PC-9 (cell line): Measurements from ENCODE around the gene NRM. TPM values are rescaled to one million over a fixed set of nuclear protein-coding genes. Genes with fewer than 3 reads are reported as not detected.

Experiments
- BruUV-seq: library from RNA; stranded (reverse); fragments of 400-500 nt; replicated peaks from 2 replicates; lab custom pipeline; 2021; lab: Mats Ljungman, UMichigan
- CTCF ChIA-PET: fragments of 300-600 bp; sonication (Branson Sonifier 250); formaldehyde crosslinking; loops from one replicate; lab custom pipeline; 2022; ENCODE audit warnings: antibody characterized with exemption; lab: Charles Lee
- POLR2A ChIA-PET: fragments of 300-600 bp; sonication (Branson Sonifier 250); formaldehyde crosslinking; loops from one replicate; lab custom pipeline; 2022; ENCODE audit warnings: antibody characterized with exemption; ENCODE audit not compliant: unreplicated experiment; lab: Charles Lee
- DNase-seq, 2 experiments: peaks; one replicate each; pipeline versions ENCODE4 v3.0.0 to v3.0.0-alpha.2; 2015 to 2022; ENCODE audit warnings: mixed read lengths in 1 of 2
- H2AFZ ChIP-seq: fragments of 200-600 bp; sonication (generic); 2 replicates; pipeline ENCODE4 v1.8.1; 2017; ENCODE audit warnings: antibody characterized with exemption
- H3F3A ChIP-seq: fragments of 200-600 bp; sonication (generic); 2 replicates; pipeline ENCODE4 v1.8.1; 2017; ENCODE audit warnings: antibody characterized with exemption, mild to moderate bottlenecking, low read depth; ENCODE audit not compliant: insufficient read depth
- H3K27ac ChIP-seq: fragments of 200-600 bp; sonication (generic); 2 replicates; pipeline ENCODE4 v1.6.1; 2016; ENCODE audit warnings: mixed run types
- H3K27me3 ChIP-seq: fragments of 200-600 bp; sonication (generic); 2 replicates; pipeline ENCODE4 v1.6.1; 2016; ENCODE audit warnings: low read depth, mixed run types; ENCODE audit not compliant: insufficient read depth
- H3K36me3 ChIP-seq: fragments of 200-600 bp; sonication (generic); 2 replicates; pipeline ENCODE4 v1.6.1; 2016; ENCODE audit warnings: low read depth, mixed run types
- H3K4me1 ChIP-seq: fragments of 200-600 bp; sonication (generic); replicated peaks from 2 replicates; pipeline ENCODE4 v1.6.1; 2016; ENCODE audit warnings: mixed run types; ENCODE audit not compliant: insufficient read depth
- H3K4me2 ChIP-seq: fragments of 200-600 bp; sonication (generic); 2 replicates; pipeline ENCODE4 v1.6.1; 2017; ENCODE audit warnings: mixed run types
- H3K4me3 ChIP-seq: fragments of 200-600 bp; sonication (generic); 2 replicates; pipeline ENCODE4 v1.6.1; 2016; ENCODE audit warnings: mixed run types
- H3K79me2 ChIP-seq: fragments of 200-600 bp; sonication (generic); 2 replicates; pipeline ENCODE4 v1.6.1; 2017; ENCODE audit warnings: low read depth, mixed run types
- H3K9me2 ChIP-seq: fragments of 200-600 bp; sonication (generic); 2 replicates; pipeline ENCODE4 v1.8.1; 2017; ENCODE audit warnings: mild to moderate bottlenecking; ENCODE audit not compliant: insufficient read depth
- H3K9me3 ChIP-seq: fragments of 200-600 bp; sonication (generic); 2 replicates; pipeline ENCODE4 v1.8.1; 2016; ENCODE audit warnings: low read depth; ENCODE audit not compliant: insufficient read depth
- H4K20me1 ChIP-seq: fragments of 200-600 bp; sonication (generic); 2 replicates; pipeline ENCODE4 v1.8.1; 2017; ENCODE audit not compliant: insufficient read depth
- EZH2 ChIP-seq: fragments of 200-600 bp; sonication (generic); IDR thresholded peaks from 2 replicates; pipeline ENCODE4 v1.8.0; 2017; ENCODE audit warnings: antibody characterized with exemption, low read depth
- intact Hi-C: fragments of 100-400 bp; cut with micrococcal nuclease; formaldehyde crosslinking; loops from one replicate; pipeline ENCODE4 v1.10.0; 2022; ENCODE audit not compliant: unreplicated experiment
- total RNA-seq: library from RNA; stranded (reverse); gene quantifications from 2 replicates; pipeline ENCODE4 v1.2.3, GENCODE V29; 2021
- TF ChIP-seq, protein P1 (sequence below): fragments of 200-600 bp; sonication (generic); conservative IDR thresholded peaks from 2 replicates; pipeline ENCODE4 v1.6.1; 2017; ENCODE audit warnings: mixed run types, antibody characterized with exemption, mild to moderate bottlenecking, moderate library complexity

The NRM gene
- total RNA-seq, 1 experiment from 2014 or later, result 38.3 TPM

DNA sequence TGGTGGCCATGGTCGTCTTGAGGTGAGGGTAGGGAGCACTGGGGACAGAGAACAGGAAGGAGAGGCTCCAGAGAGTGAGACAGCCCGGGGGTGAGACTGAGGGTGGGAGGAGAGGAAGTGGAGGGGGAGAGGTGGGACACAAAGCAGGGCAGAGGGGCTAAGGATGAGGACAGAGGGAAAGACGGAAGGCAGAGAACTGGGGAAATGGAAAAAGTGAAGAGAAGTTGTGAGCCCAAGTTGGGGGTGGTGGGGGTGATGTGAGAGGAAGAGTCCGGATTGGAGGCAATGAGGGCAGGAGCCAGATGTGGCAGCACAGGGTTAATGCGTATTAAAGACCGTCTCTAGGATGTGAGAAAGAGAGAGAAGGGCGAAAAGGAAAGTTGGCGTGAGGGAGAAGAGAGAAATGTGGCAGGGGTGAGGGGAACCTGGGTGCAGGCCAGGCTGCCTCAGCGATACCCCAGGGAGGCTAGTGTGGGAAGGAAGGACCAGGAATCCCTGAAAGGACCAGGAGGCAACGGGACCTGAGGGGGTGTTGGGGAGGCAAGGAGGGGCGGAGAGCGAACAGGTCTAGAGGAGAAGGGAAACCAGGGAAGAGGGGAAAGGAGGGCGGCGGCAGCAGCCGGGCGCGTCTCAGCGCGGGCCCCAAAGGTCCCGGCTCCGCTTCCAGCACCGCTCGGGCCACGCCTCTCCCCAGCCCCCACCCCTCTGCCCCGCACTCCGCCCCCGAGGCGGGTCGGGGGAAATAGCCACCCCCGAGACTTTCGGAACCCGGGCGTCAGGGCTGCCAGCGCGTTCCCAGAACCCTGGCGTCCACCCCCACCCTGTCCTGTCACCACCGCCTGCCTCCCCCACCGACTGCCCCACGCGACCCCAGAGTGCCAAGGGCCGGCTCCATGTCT, 4.5 kb downstream of the NRM start, which contains the start of gene PPP1R18:
PPP1R18 (minus strand) TSS at position 637 of the 899 bp plus-strand sequence; CDS start at position 10, 627 bp downstream.
- CTCF ChIA-PET, result interaction anchor here (0.7 kb wide), 2 partner anchors 36 to 328 kb away, joined by 3 to 5 read pairs; no protein-coding TSS in a partner anchor
- intact Hi-C loops, result loop anchor here (2.0 kb wide), 2 partner anchors 69 to 133 kb away; partner anchors contain the start of genes MRPS18B and PPP1R10

DNA sequence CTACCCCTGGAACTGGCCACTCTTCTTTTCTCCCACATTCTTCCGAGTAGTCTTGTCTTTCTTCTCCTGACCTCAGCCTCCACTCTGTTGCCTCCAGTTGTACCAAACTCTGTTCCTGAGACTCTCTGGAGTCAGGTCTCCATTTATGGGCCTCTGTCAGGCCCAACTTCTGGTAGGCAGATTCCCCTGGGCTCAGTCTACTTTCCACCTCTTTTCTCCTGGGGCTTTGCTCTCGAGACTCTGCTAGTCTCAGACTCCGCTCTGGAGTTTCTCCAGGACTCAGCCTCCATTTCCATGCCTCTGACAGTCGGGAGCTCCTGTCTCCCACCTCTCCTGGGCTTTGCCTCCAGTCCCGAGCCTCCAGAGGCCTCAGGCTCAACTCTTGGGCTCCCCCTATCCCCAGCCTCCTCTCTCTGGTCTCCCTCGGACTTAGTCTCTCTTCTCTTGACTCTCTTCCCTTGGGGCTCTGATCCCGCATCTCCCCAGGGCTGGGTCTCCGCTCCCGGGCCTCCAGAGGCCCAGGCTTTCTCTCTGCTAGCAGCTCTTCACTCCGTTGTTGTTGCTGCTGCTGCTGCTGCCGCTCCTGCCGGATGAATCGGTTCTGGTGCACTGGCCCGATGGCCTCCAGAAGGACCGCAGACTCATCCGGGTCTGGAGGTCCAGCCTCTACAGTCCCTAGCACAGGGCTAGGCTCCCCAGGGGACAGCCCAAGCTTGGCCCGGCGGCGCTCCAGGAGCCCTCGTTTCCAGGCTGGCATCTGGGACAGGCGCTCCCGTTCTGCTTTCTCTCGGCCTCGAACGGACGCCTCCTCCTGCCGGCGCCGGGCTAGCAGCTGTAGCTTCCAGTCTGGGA, 5.4 kb downstream of the NRM start:
- TSS peak; percentile 40 for BruUV-seq
- peaks cover 63% of the 10 kb centered on the region for H3K79me2 ChIP-seq
- no peak for TF ChIP-seq EZH2
- TF ChIP-seq, protein P1, sequence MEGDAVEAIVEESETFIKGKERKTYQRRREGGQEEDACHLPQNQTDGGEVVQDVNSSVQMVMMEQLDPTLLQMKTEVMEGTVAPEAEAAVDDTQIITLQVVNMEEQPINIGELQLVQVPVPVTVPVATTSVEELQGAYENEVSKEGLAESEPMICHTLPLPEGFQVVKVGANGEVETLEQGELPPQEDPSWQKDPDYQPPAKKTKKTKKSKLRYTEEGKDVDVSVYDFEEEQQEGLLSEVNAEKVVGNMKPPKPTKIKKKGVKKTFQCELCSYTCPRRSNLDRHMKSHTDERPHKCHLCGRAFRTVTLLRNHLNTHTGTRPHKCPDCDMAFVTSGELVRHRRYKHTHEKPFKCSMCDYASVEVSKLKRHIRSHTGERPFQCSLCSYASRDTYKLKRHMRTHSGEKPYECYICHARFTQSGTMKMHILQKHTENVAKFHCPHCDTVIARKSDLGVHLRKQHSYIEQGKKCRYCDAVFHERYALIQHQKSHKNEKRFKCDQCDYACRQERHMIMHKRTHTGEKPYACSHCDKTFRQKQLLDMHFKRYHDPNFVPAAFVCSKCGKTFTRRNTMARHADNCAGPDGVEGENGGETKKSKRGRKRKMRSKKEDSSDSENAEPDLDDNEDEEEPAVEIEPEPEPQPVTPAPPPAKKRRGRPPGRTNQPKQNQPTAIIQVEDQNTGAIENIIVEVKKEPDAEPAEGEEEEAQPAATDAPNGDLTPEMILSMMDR, result no peak
- peak overlapping the region; percentile 93 for H3K4me2 ChIP-seq
- H3K27ac ChIP-seq, result peak overlapping the region; percentile 43
- intact Hi-C loops, result loop anchor here (2.0 kb wide), 2 partner anchors 69 to 133 kb away; partner anchors contain the start of genes MRPS18B and PPP1R10
- peaks cover 62% of the 10 kb centered on the region for H3K4me1 ChIP-seq
- no peaks in the 10 kb centered on the region for H3K9me3 ChIP-seq
- ChIA-PET CTCF (interaction anchor here (0.7 kb wide), 2 partner anchors 35 to 327 kb away, joined by 3 to 5 read pairs; no protein-coding TSS in a partner anchor), POLR2A (no interaction called here)
- no peak for DNase-seq
- no peak overlapping the region for H2AFZ ChIP-seq
- no peaks in the 10 kb centered on the region for H3K9me2 ChIP-seq
- peaks cover 47% of the 10 kb centered on the region for H3F3A ChIP-seq
- H3K27me3 ChIP-seq, result no peaks in the 10 kb centered on the region
- H3K4me3 ChIP-seq, result peak overlapping the region; percentile 98
- no peaks in the 10 kb centered on the region for H4K20me1 ChIP-seq
- H3K36me3 ChIP-seq, result no peaks in the 10 kb centered on the region

More for the DNA sequence above, 4.5 kb downstream of the NRM start, which contains the start of gene PPP1R18:
- H4K20me1 ChIP-seq, result no peaks in the 10 kb centered on the region
- H3K4me2 ChIP-seq, result peak within 1 kb of the TSS; percentile 93
- H2AFZ ChIP-seq, result peak within 1 kb of the TSS; percentile 92
- peak within 1 kb of the TSS; percentile 98 for H3K4me3 ChIP-seq
- H3K27ac ChIP-seq, result peak within 1 kb of the TSS; percentile 72
- no peaks in the 10 kb centered on the region for H3K9me2 ChIP-seq
- peaks cover 55% of the 10 kb centered on the region for H3K79me2 ChIP-seq
- no peaks in the 10 kb centered on the region for H3K9me3 ChIP-seq
- POLR2A ChIA-PET, result no interaction called here
- H3K4me1 ChIP-seq, result peaks cover 63% of the 10 kb centered on the region
- TF ChIP-seq, protein P1, result no peak
- TF ChIP-seq EZH2, result no peak
- no TSS peak for BruUV-seq
- peak in 1 of 2 experiments; percentile 79 for DNase-seq
- no peaks in the 10 kb centered on the region for H3K27me3 ChIP-seq
- H3K36me3 ChIP-seq, result no peaks in the 10 kb centered on the region
- peaks cover 46% of the 10 kb centered on the region for H3F3A ChIP-seq
